A549 (cell line): Measurements from ENCODE around the gene ACOT7.

Source experiments
- CTCF ChIP-seq: fragments of >200 bp; sonication (Bioruptor Twin); formaldehyde crosslinking; IDR thresholded peaks from 3 replicates; pipeline ENCODE4 v1.5.1; 2016
- HDAC2 ChIP-seq: fragments of 200-600 bp; sonication (generic); IDR thresholded peaks from 2 replicates; pipeline ENCODE4 v1.6.1; 2016
- KDM1A ChIP-seq: fragments of 200-600 bp; sonication (generic); IDR thresholded peaks from 2 replicates; pipeline ENCODE4 v1.6.1; 2016; ENCODE audit warnings: low read depth, mild to moderate bottlenecking
- MYC ChIP-seq: IDR thresholded peaks from 2 replicates; pipeline ENCODE4 v1.6.1; 2012; ENCODE audit warnings: mild to moderate bottlenecking, inconsistent platforms, low read length, improper control_type of control experiment, borderline replicate concordance
- RFX5 ChIP-seq: fragments of 450-650 bp; IDR thresholded peaks from 2 replicates; pipeline ENCODE4 v1.7.1; 2014; ENCODE audit warnings: antibody characterized with exemption, mild to moderate bottlenecking, moderate library complexity
- RNF2 ChIP-seq: fragments of 200-600 bp; sonication (generic); IDR thresholded peaks from 2 replicates; pipeline ENCODE4 v1.6.1; 2016; ENCODE audit warnings: low read depth, mild to moderate bottlenecking, antibody characterized with exemption, moderate library complexity, borderline replicate concordance

- TF ChIP-seq RFX5 = no peak
- no peak for TF ChIP-seq HDAC2
- no peak for TF ChIP-seq CTCF
- no peak for TF ChIP-seq RNF2
- no peak for TF ChIP-seq KDM1A
- no peak for TF ChIP-seq MYC
These were observed 64.2 kb downstream of the ACOT7 start for GRCh38 chr1:6329396-6329795.
